Esophagus (tissue), 2 donors: Measurements from ENCODE around the gene STK11IP. TPM values are rescaled to one million over a fixed set of nuclear protein-coding genes. Genes with fewer than 3 reads are reported as not detected.

Experiments used
- H3K27ac ChIP-seq, 2 donors: one replicate each; pipeline ENCODE4 v1.5.1; 2013; ENCODE audit warnings: low read depth in 2 of 2, mild to moderate bottlenecking in 2 of 2, inconsistent platforms in 1 of 2, low read length in 1 of 2, moderate library complexity in 1 of 2
- H3K27me3 ChIP-seq, 2 donors: one replicate each; pipeline ENCODE4 v1.6.1; 2013; ENCODE audit warnings: low read length in 2 of 2, control low read depth in 1 of 2, mild to moderate bottlenecking in 1 of 2; ENCODE audit not compliant: insufficient read depth in 2 of 2, control insufficient read depth in 1 of 2
- H3K36me3 ChIP-seq, 2 donors: one replicate each; pipeline ENCODE4 v1.6.1; 2013; ENCODE audit warnings: low read length in 1 of 2; ENCODE audit not compliant: control insufficient read depth in 2 of 2, insufficient read depth in 2 of 2
- H3K4me1 ChIP-seq, 2 donors: one replicate each; pipeline ENCODE4 v1.6.1; 2013; ENCODE audit warnings: low read length in 1 of 2; ENCODE audit not compliant: control insufficient read depth in 2 of 2, insufficient read depth in 2 of 2
- H3K4me3 ChIP-seq, 2 donors: one replicate each; pipeline ENCODE4 v1.5.1; 2013; ENCODE audit warnings: low read length in 2 of 2, mild to moderate bottlenecking in 2 of 2, low read depth in 1 of 2, moderate library complexity in 1 of 2
- H3K9me3 ChIP-seq, 2 donors: one replicate each; pipeline ENCODE4 v1.6.1; 2013; ENCODE audit warnings: mild to moderate bottlenecking in 2 of 2, low read depth in 1 of 2, low read length in 1 of 2, moderate library complexity in 1 of 2; ENCODE audit not compliant: control insufficient read depth in 2 of 2, insufficient read depth in 1 of 2
- WGBS, 2 donors: extraction: QIAGEN DNeasy Blood & Tissue Kit; methylation state at CpG; one replicate each; pipeline ENCODE4 v1.1.7; 2013; 5-methylcytosine and 5-hydroxymethylcytosine counted together
- polyA plus RNA-seq, 2 donors: library from polyadenylated mRNA; stranded (reverse); fragments of 200-250 nt; gene quantifications; one replicate each; pipeline ENCODE4 v1.2.3, GENCODE V29; 2013
- donor health status: healthy with polysubstance abuse.
- donor health status: Bipolar disorder and iron deficiency.

STK11IP gene
- polyA plus RNA-seq, 2 donors = 17.0 to 25.5 TPM

- 94 to 96% methylated on average over 20 of the region's 20 CpGs for WGBS, 2 donors
- H3K9me3 ChIP-seq = peaks cover 0 to 3% of the 10 kb centered on the region in 2 donors
- H3K27me3 ChIP-seq = no peaks in the 10 kb centered on the region
- H3K36me3 ChIP-seq = peaks cover 0 to 4% of the 10 kb centered on the region in 2 donors
- peaks cover 5 to 15% of the 10 kb centered on the region in 2 donors for H3K4me1 ChIP-seq
- H3K27ac ChIP-seq = no peak overlapping the region
- H3K4me3 ChIP-seq = no peak overlapping the region
Observed at GRCh38 chr2:219555956-219556355, 41.7 kb upstream of the STK11IP start.

DNA sequence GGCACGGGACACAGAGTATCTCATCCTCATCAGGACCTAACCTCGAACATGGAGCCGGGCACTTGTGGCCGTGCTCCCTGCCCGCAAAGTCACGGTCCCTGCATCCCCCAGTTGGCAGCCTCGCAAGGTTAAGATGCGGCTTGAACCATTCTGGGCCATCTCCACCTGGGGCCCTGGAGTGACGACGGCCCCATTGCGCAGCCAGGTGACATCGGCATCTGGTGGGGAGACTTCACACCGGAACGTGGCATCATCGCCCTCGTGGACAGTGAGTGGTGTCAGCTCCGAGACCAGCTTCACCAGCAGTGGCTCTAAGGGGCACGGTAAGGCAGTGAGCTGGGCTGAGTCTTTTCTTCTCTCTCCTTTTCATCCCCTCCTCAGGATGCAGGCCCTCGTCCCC, 41.2 kb upstream of the STK11IP start:
- H3K36me3 ChIP-seq = peaks cover 0 to 4% of the 10 kb centered on the region in 2 donors
- peaks cover 0 to 3% of the 10 kb centered on the region in 2 donors for H3K9me3 ChIP-seq
- H3K27me3 ChIP-seq = no peaks in the 10 kb centered on the region
- WGBS, 2 donors = 93% methylated on average over 19 of the region's 19 CpGs
- H3K4me1 ChIP-seq = peaks cover 5 to 14% of the 10 kb centered on the region in 2 donors
- no peak overlapping the region for H3K4me3 ChIP-seq
- no peak overlapping the region for H3K27ac ChIP-seq

GRCh38 chr2:219557320-219557719, 40.3 kb upstream of the STK11IP start:
- Histone ChIP-seq H3K9me3 (peaks cover 0 to 3% of the 10 kb centered on the region in 2 donors), H3K27me3 (no peaks in the 10 kb centered on the region), H3K36me3 (peaks cover 0 to 4% of the 10 kb centered on the region in 2 donors), H3K4me3 (no peak overlapping the region), H3K27ac (no peak overlapping the region), H3K4me1 (peaks cover 5 to 7% of the 10 kb centered on the region in 2 donors)
- WGBS, 2 donors = 88 to 91% methylated on average over 21 of the region's 21 CpGs

- Histone ChIP-seq H3K36me3 (peaks cover 0 to 4% of the 10 kb centered on the region in 2 donors), H3K27ac (no peak overlapping the region), H3K9me3 (peaks cover 0 to 3% of the 10 kb centered on the region in 2 donors), H3K27me3 (no peaks in the 10 kb centered on the region), H3K4me3 (no peak overlapping the region), H3K4me1 (no peaks in the 10 kb centered on the region)
- WGBS, 2 donors = 92 to 94% methylated on average over 25 of the region's 25 CpGs
Observed at GRCh38 chr2:219557791-219558785, 39.6 kb upstream of the STK11IP start.

DNA sequence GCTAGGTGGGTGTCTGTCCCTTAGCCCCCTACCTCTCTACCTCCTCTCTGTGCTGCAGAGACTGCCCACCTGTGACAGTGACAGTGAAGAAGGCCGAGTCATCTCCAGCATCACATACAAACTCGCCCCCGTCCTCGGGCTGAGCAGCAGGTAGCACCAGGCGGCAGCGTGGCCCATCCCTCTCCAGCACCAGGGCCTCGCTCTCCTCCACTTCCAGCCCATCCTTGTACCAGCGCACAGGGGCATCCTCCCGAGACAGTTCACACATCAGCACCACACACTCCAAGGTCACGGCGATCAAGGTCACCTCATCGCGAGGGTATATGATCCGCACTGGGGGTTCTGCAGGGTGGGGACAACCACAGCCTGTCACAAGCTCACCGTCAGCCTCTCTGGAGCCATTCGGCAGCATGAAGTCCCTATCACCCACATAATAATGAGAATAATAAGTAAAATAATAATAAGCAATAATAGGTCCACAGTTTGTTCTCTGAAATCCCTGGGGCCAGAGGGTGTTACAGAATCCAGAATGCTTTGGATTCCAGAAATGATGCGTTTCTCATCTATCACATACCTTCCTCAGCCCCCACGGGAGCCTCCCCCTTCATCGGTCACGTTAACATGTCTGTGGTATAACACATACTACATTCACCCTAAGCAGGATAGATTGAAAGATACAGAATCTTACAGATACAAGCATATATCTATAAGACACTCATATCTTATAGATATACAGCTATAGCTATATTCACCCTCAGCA, 38.3 kb upstream of the STK11IP start:
- Histone ChIP-seq H3K4me1 (no peaks in the 10 kb centered on the region), H3K36me3 (peaks cover 0 to 4% of the 10 kb centered on the region in 2 donors), H3K27ac (no peak overlapping the region), H3K4me3 (no peak overlapping the region), H3K9me3 (peaks cover 0 to 3% of the 10 kb centered on the region in 2 donors), H3K27me3 (no peaks in the 10 kb centered on the region)
- 92% methylated on average over 18 to 20 of the region's 20 CpGs for WGBS, 2 donors

GRCh38 chr2:219560037-219560892, 37.4 kb upstream of the STK11IP start:
- no peaks in the 10 kb centered on the region for H3K4me1 ChIP-seq
- no peak overlapping the region for H3K27ac ChIP-seq
- 29 to 34% methylated on average over 8 of the region's 8 CpGs for WGBS, 2 donors
- no peaks in the 10 kb centered on the region for H3K27me3 ChIP-seq
- no peak overlapping the region for H3K4me3 ChIP-seq
- H3K9me3 ChIP-seq = peaks cover 0 to 3% of the 10 kb centered on the region in 2 donors
- peaks cover 0 to 4% of the 10 kb centered on the region in 2 donors for H3K36me3 ChIP-seq

- WGBS, 2 donors = 81 to 83% methylated on average over 3 of the region's 3 CpGs
- Histone ChIP-seq H3K4me3 (no peak overlapping the region), H3K4me1 (no peaks in the 10 kb centered on the region), H3K9me3 (peaks cover 0 to 3% of the 10 kb centered on the region in 2 donors), H3K36me3 (peaks cover 0 to 4% of the 10 kb centered on the region in 2 donors), H3K27me3 (no peaks in the 10 kb centered on the region), H3K27ac (no peak overlapping the region)
Observed at GRCh38 chr2:219560893-219561178, 36.8 kb upstream of the STK11IP start.

DNA sequence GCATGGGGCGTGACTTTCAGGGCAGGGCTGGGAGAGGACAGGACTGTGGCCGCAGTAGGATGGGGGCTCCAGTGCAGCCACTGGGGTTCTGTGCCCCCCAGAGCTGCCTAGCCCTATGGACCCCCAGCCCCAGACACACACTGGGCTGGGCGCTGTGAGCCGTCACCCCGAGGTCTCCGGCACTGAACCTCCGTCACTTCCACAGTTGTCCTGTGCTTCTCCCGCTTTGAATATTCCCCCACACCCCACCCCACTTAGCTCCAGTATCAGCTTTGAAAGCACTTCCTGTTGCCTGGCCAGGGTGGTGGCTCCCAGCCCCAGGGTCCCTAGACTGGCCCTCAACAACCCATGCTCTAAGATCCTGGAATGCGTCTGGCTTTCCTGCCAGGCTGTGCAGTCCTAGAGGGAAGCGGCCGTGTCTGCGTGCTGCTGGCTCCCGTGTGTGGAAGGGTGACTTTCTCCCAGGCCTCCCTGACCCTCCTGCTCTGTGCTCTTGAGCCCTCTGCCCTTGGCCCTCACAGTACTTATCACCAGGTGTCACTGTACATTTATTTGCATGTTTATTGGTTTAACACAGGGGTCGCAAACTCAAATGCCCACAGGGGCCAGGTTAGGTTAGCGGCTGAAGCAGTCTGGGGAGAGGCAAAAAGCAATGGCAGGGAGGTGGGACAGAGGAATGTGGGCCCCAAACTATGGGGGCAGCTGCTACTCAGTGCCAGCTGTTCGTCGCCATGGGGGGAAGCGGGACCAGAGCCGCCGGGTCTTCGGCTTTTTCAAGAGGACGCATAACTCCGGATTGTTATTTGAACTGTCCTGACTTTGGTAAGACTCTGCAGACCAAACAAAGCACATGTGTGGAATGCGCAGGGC, 36.2 kb upstream of the STK11IP start:
- H3K4me1 ChIP-seq = no peaks in the 10 kb centered on the region
- 79 to 80% methylated on average over 24 of the region's 24 CpGs for WGBS, 2 donors
- H3K36me3 ChIP-seq = peaks cover 0 to under 1% of the 10 kb centered on the region in 2 donors
- H3K4me3 ChIP-seq = no peak overlapping the region
- no peaks in the 10 kb centered on the region for H3K27me3 ChIP-seq
- H3K9me3 ChIP-seq = peaks cover 0 to 3% of the 10 kb centered on the region in 2 donors
- H3K27ac ChIP-seq = no peak overlapping the region
